Nephron (organoid): ENCODE results near the gene CAPS.
A peak's percentile ranks its signal among the peaks of the same experiment; 100 is the strongest.

Experiments used
- H3K27ac Mint-ChIP-seq, 3 experiments: 2 replicates each; pipeline ENCODE4 v1.8.0; 2020; ENCODE audit warnings: mixed read lengths in 3 of 3, mild to moderate bottlenecking in 2 of 3, moderate library complexity in 1 of 3
- H3K27me3 Mint-ChIP-seq: 2 replicates; pipeline ENCODE4 v1.8.0; 2021; ENCODE audit warnings: low read depth, mild to moderate bottlenecking, moderate library complexity, mixed read lengths
- H3K36me3 Mint-ChIP-seq: 2 replicates; pipeline ENCODE4 v1.8.0; 2020; ENCODE audit warnings: low read depth, mixed read lengths
- H3K4me1 Mint-ChIP-seq: 2 replicates; pipeline ENCODE4 v1.8.0; 2020; ENCODE audit warnings: mixed read lengths
- H3K4me3 Mint-ChIP-seq, 3 experiments: 2 replicates each; pipeline ENCODE4 v1.8.0; 2020; ENCODE audit warnings: mild to moderate bottlenecking in 3 of 3, mixed read lengths in 3 of 3, moderate library complexity in 2 of 3
- H3K9me3 Mint-ChIP-seq: 2 replicates; pipeline ENCODE4 v1.8.0; 2020; ENCODE audit warnings: mixed read lengths
- CTCF ChIP-seq, 3 experiments: fragments of 200-600 bp; sonication (generic); IDR thresholded peaks; one replicate each; pipeline ENCODE4 v1.5.0; 2021; ENCODE audit warnings: antibody characterized with exemption in 3 of 3; ENCODE audit not compliant: unreplicated experiment in 3 of 3

CAPS gene

GRCh38 chr19:5899728-5900526 lies 14.1 kb upstream of the CAPS start:
- no peaks in the 10 kb centered on the region for H3K27me3 Mint-ChIP-seq
- H3K9me3 Mint-ChIP-seq = no peaks in the 10 kb centered on the region
- peak overlapping the region; percentile 25 to 52 (median 48) for H3K4me3 Mint-ChIP-seq
- H3K4me1 Mint-ChIP-seq = peaks cover 11% of the 10 kb centered on the region
- H3K27ac Mint-ChIP-seq = no peak overlapping the region
- TF ChIP-seq CTCF (IDR thresholded peaks at IDR 0.05; ENCODE audit: unreplicated experiment in 3 of 3) = no peak
- peaks cover 13% of the 10 kb centered on the region for H3K36me3 Mint-ChIP-seq

- Mint-ChIP-seq H3K4me1 (peaks cover 11% of the 10 kb centered on the region), H3K36me3 (peaks cover 10% of the 10 kb centered on the region), H3K27me3 (no peaks in the 10 kb centered on the region), H3K4me3 (peak overlapping the region; percentile 47 to 78 (median 66)), H3K27ac (peak overlapping the region in 1 of 3 experiments; percentile 24), H3K9me3 (no peaks in the 10 kb centered on the region)
- TF ChIP-seq CTCF (IDR thresholded peaks at IDR 0.05; ENCODE audit: unreplicated experiment in 3 of 3) = no peak
Measured at GRCh38 chr19:5900976-5901375, 13.1 kb upstream of the CAPS start.

GRCh38 chr19:5903056-5903623 lies 10.9 kb upstream of the CAPS start:
- Mint-ChIP-seq H3K27ac (peak overlapping the region; percentile 79 to 99 (median 97)), H3K9me3 (no peaks in the 10 kb centered on the region), H3K36me3 (peaks cover 14% of the 10 kb centered on the region), H3K4me1 (peaks cover 11% of the 10 kb centered on the region), H3K27me3 (no peaks in the 10 kb centered on the region), H3K4me3 (peak overlapping the region; percentile 86 to 98 (median 89))
- TF ChIP-seq CTCF (IDR thresholded peaks at IDR 0.05; ENCODE audit: unreplicated experiment in 3 of 3) = no peak

- Mint-ChIP-seq H3K27ac (peak within 1 kb of the TSS; percentile 79 to 99 (median 97)), H3K9me3 (no peaks in the 10 kb centered on the region), H3K4me3 (peak within 1 kb of the TSS; percentile 86 to 98 (median 89)), H3K36me3 (peaks cover 14% of the 10 kb centered on the region), H3K4me1 (peaks cover 11% of the 10 kb centered on the region), H3K27me3 (no peaks in the 10 kb centered on the region)
- TF ChIP-seq CTCF (IDR thresholded peaks at IDR 0.05; ENCODE audit: unreplicated experiment in 3 of 3) = no peak
Measured at GRCh38 chr19:5903624-5904351, 10.3 kb upstream of the CAPS start, which contains the start of gene NDUFA11. Gene NDUFA11, minus strand, starts transcription at chr19:5903790. Its CDS starts 82 bp downstream, at chr19:5903708.

GRCh38 chr19:5904352-5905113 lies 9.5 kb upstream of the CAPS start, which contains the start of gene VMAC:
Gene VMAC, plus strand, starts transcription at chr19:5904872. Its CDS starts 19 bp downstream, at chr19:5904891.
- Mint-ChIP-seq H3K27ac (peak within 1 kb of the TSS; percentile 79 to 99 (median 97)), H3K36me3 (peaks cover 14% of the 10 kb centered on the region), H3K4me1 (peaks cover 11% of the 10 kb centered on the region), H3K4me3 (peak within 1 kb of the TSS; percentile 86 to 98 (median 89)), H3K27me3 (no peaks in the 10 kb centered on the region), H3K9me3 (no peaks in the 10 kb centered on the region)
- TF ChIP-seq CTCF (IDR thresholded peaks at IDR 0.05; ENCODE audit: unreplicated experiment in 3 of 3) = no peak
